ENCODE results near the gene STK32A.

DNA sequence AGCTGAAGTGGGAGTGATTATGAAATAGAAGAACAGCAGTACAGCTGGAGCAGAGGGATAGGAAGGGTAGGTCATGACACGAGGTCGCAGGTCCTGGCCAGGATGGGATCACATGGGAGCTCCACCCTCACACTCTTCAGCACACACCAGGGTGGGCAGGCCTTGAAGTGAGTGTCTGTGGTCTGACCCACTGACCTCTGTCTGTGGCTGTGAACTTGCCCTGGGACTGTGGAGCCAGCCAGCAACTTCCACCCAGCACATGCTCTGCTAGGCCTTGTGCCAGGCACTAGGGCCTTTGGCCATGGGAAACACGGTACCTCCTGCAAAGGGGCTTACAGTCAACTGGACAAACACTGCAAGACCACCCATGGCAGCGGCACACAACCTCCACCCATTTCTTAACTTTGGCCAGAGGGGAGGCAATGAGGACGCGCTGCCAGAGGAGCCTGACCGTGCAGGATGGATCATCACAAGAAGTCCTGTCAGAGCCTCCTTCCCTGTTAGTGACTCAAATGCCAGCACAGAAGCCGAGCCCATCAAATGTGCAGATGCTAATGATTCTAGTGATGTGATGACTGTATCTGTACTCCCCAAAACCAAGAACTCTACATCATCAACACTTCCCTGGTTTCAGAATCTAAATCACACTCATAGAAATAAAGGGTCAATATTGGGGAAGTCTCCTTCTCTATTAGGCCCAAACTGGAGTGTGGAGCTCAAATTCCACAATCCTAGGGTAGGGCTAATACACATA is 161.4 kb downstream of the STK32A start:
- no peak for TF ChIP-seq POLR2A (IDR thresholded peaks at IDR 0.05)
- TF ChIP-seq, protein P1, sequence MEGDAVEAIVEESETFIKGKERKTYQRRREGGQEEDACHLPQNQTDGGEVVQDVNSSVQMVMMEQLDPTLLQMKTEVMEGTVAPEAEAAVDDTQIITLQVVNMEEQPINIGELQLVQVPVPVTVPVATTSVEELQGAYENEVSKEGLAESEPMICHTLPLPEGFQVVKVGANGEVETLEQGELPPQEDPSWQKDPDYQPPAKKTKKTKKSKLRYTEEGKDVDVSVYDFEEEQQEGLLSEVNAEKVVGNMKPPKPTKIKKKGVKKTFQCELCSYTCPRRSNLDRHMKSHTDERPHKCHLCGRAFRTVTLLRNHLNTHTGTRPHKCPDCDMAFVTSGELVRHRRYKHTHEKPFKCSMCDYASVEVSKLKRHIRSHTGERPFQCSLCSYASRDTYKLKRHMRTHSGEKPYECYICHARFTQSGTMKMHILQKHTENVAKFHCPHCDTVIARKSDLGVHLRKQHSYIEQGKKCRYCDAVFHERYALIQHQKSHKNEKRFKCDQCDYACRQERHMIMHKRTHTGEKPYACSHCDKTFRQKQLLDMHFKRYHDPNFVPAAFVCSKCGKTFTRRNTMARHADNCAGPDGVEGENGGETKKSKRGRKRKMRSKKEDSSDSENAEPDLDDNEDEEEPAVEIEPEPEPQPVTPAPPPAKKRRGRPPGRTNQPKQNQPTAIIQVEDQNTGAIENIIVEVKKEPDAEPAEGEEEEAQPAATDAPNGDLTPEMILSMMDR (IDR thresholded peaks at IDR 0.05): no peak
